ENCODE data around the gene COX6B1. TPM values are rescaled to one million over a fixed set of nuclear protein-coding genes. Genes with fewer than 3 reads are reported as not detected.
A peak's percentile ranks its signal among the peaks of the same experiment; 100 is the strongest.

The COX6B1 gene
- polyA plus RNA-seq, 1 of the 3 experiments (the other 2 are of a cell fraction), result 826 TPM

GRCh38 chr19:35629332-35629633, 18.8 kb upstream of the COX6B1 start:
- H3K4me3 ChIP-seq (ENCODE audit: low read depth in 2 of 2, low read length in 1 of 2), result peak overlapping the region; percentile 86 to 96
- no peak for TF ChIP-seq SMC3 (IDR thresholded peaks at IDR 0.05; ENCODE audit: low read depth, low read length)
- TF ChIP-seq EZH2phosphoT487 (IDR thresholded peaks at IDR 0.05; ENCODE audit: borderline replicate concordance, low read depth), result no peak
- TF ChIP-seq RFX5 (IDR thresholded peaks at IDR 0.05; ENCODE audit: low read length), result no peak
- no peak for TF ChIP-seq IRF3 (IDR thresholded peaks at IDR 0.05; ENCODE audit: low read depth, low read length)
- no peak for TF ChIP-seq RAD21 (IDR thresholded peaks at IDR 0.05; ENCODE audit: low read length)
- TF ChIP-seq JUND (IDR thresholded peaks at IDR 0.05), result no peak
- no peak for TF ChIP-seq CTCF (IDR thresholded peaks at IDR 0.05)
- TF ChIP-seq REST (IDR thresholded peaks at IDR 0.05; ENCODE audit: low read depth, low read length), result no peak
- TF ChIP-seq MEF2A (IDR thresholded peaks at IDR 0.05; ENCODE audit: borderline replicate concordance, low read depth), result no peak
- TF ChIP-seq MXI1 (IDR thresholded peaks at IDR 0.05; ENCODE audit: low read depth, low read length), result no peak
- TF ChIP-seq ZBTB33 (IDR thresholded peaks at IDR 0.05; ENCODE audit: borderline replicate concordance, low read depth), result no peak
- no peak for TF ChIP-seq NRF1 (IDR thresholded peaks at IDR 0.05; ENCODE audit: low read depth, low read length)
- no peak for TF ChIP-seq ELF1 (IDR thresholded peaks at IDR 0.05)
- TF ChIP-seq CHD2 (IDR thresholded peaks at IDR 0.05; ENCODE audit: low read length, partially characterized antibody), result no peak
- TF ChIP-seq POLR2AphosphoS5 (IDR thresholded peaks at IDR 0.05; ENCODE audit: low read depth, low read length), result no peak
- TF ChIP-seq FOSL2 (IDR thresholded peaks at IDR 0.05; ENCODE audit: borderline replicate concordance, low read depth), result no peak
- TF ChIP-seq TEAD4 (IDR thresholded peaks at IDR 0.05; ENCODE audit: borderline replicate concordance, insufficient read depth), result no peak
- no peak for TF ChIP-seq GABPA (IDR thresholded peaks at IDR 0.05; ENCODE audit: low read depth)
- DNase-seq, result no peak
- no peaks in the 10 kb centered on the region for H4K20me1 ChIP-seq (ENCODE audit: insufficient read depth)
- H2AFZ ChIP-seq (ENCODE audit: low read depth), result peak overlapping the region; percentile 66; the same call in 1 of the 2 replicates
- H3K9me3 ChIP-seq, result no peaks in the 10 kb centered on the region
- H3K36me3 ChIP-seq (replicated peaks in 1 of 2; ENCODE audit: control insufficient read depth in 1 of 2, insufficient read depth in 2 of 2, low read length in 1 of 2), result peaks cover 22 to 26% of the 10 kb centered on the region in 2 experiments
- ChIA-PET CTCF (no interaction called here), POLR2A (no interaction called here)
- peak overlapping the region; percentile 6 to 52; a peak in 2 of 4 replicates for H3K27ac ChIP-seq (ENCODE audit: low read depth in 2 of 2, low read length in 1 of 2)
- peaks cover 17% of the 10 kb centered on the region for H3K79me2 ChIP-seq (ENCODE audit: insufficient read depth)
- no peaks in the 10 kb centered on the region for H3K9me2 ChIP-seq
- peak overlapping the region; percentile 92 for H3K9ac ChIP-seq
- peaks cover 9% of the 10 kb centered on the region for H3F3A ChIP-seq (replicated peaks; ENCODE audit: insufficient read depth)
- 3% methylated on average over 15 of the region's 15 CpGs for WGBS (ENCODE audit: low lambda C conversion rate)
- H3K4me2 ChIP-seq, result peak overlapping the region; percentile 100
- H3K27me3 ChIP-seq (ENCODE audit: insufficient read depth), result no peaks in the 10 kb centered on the region
- peaks cover 0 to 12% of the 10 kb centered on the region in 2 experiments; a peak in 2 of 4 replicates for H3K4me1 ChIP-seq (ENCODE audit: control insufficient read depth in 1 of 2, insufficient read depth in 2 of 2, low read depth in 1 of 2, low read length in 1 of 2)

All from SK-N-SH (cell line).